GM23248 (cell line): ENCODE data around the gene SNAP25. TPM values are rescaled to one million over a fixed set of nuclear protein-coding genes. Genes with fewer than 3 reads are reported as not detected.

Experiments
- DNase-seq: peaks from one replicate; pipeline ENCODE4 v3.0.0-alpha.2; 2015
- H2AFZ ChIP-seq: fragments of 200-600 bp; sonication (generic); 2 replicates; pipeline ENCODE4 v1.6.1; 2016; ENCODE audit warnings: antibody characterized with exemption
- H3F3A ChIP-seq: fragments of 200-600 bp; sonication (generic); 2 replicates; pipeline ENCODE4 v1.6.1; 2016; ENCODE audit warnings: mild to moderate bottlenecking, antibody characterized with exemption, mixed run types; ENCODE audit not compliant: insufficient read depth
- H3K27ac ChIP-seq: fragments of 200-600 bp; sonication (generic); 2 replicates; pipeline ENCODE4 v1.5.1; 2016; ENCODE audit warnings: mild to moderate bottlenecking
- H3K27me3 ChIP-seq: fragments of 200-600 bp; sonication (generic); replicated peaks from 2 replicates; pipeline ENCODE4 v1.6.1; 2016; ENCODE audit warnings: mild to moderate bottlenecking; ENCODE audit not compliant: insufficient read depth
- H3K36me3 ChIP-seq: fragments of 200-600 bp; sonication (generic); 2 replicates; pipeline ENCODE4 v1.6.1; 2016; ENCODE audit warnings: low read depth, mild to moderate bottlenecking
- H3K4me1 ChIP-seq: fragments of 200-600 bp; sonication (generic); 2 replicates; pipeline ENCODE4 v1.6.1; 2016; ENCODE audit warnings: mild to moderate bottlenecking; ENCODE audit not compliant: insufficient read depth
- H3K4me2 ChIP-seq: fragments of 200-600 bp; sonication (generic); one replicate; pipeline ENCODE4 v1.6.1; 2016; ENCODE audit warnings: mild to moderate bottlenecking; ENCODE audit not compliant: unreplicated experiment
- H3K4me3 ChIP-seq: fragments of 200-600 bp; sonication (generic); 2 replicates; pipeline ENCODE4 v1.5.1; 2016; ENCODE audit warnings: mild to moderate bottlenecking
- H3K79me2 ChIP-seq: fragments of 200-600 bp; sonication (generic); 2 replicates; pipeline ENCODE4 v1.6.1; 2016; ENCODE audit warnings: mild to moderate bottlenecking; ENCODE audit not compliant: insufficient read depth
- H3K9ac ChIP-seq: fragments of 200-600 bp; sonication (generic); 2 replicates; pipeline ENCODE4 v1.6.1; 2016; ENCODE audit warnings: mild to moderate bottlenecking
- H3K9me2 ChIP-seq: fragments of 200-600 bp; sonication (generic); 2 replicates; pipeline ENCODE4 v1.6.1; 2016; ENCODE audit warnings: mixed run types, mild to moderate bottlenecking, moderate library complexity; ENCODE audit not compliant: insufficient read depth
- H3K9me3 ChIP-seq: fragments of 200-600 bp; sonication (generic); one replicate; pipeline ENCODE4 v1.6.1; 2017; ENCODE audit warnings: low read depth
- H4K20me1 ChIP-seq: fragments of 200-600 bp; sonication (generic); 2 replicates; pipeline ENCODE4 v1.6.0; 2016; ENCODE audit not compliant: insufficient read depth
- EZH2 ChIP-seq: fragments of 200-600 bp; sonication (generic); IDR thresholded peaks from 2 replicates; pipeline ENCODE4 v1.6.1; 2018; ENCODE audit warnings: antibody characterized with exemption, mild to moderate bottlenecking; ENCODE audit not compliant: insufficient read depth, poor library complexity, severe bottlenecking
- EZH2phosphoT487 ChIP-seq: fragments of 200-600 bp; sonication (generic); IDR thresholded peaks from 2 replicates; pipeline ENCODE4 v1.6.1; 2018; ENCODE audit warnings: antibody characterized with exemption, moderate library complexity, mild to moderate bottlenecking, low read depth; ENCODE audit not compliant: insufficient read depth
- WGBS, 2 experiments: methylation state at CpG; one replicate each; pipeline ENCODE4 v1.1.6; 2015 to 2017; ENCODE audit warnings: low lambda C conversion rate in 2 of 2, low coverage in 1 of 2; ENCODE audit errors: missing lambda C conversion rate in 2 of 2; 5-methylcytosine and 5-hydroxymethylcytosine counted together
- in situ Hi-C: fragments of 300-500 bp; cut with MboI; formaldehyde crosslinking; loops from 2 replicates; pipeline ENCODE4 v1.15.0; 2020
- polyA plus RNA-seq: library from polyadenylated mRNA; unstranded; fragments of >200 nt; fragmentation: Nextera tagmentation; extraction: Ambion mirVana; gene quantifications from 2 replicates; pipeline ENCODE4 v1.2.1, GENCODE V29; 2016
- total RNA-seq: library from RNA; depleted of rRNA; stranded (reverse); fragments of >200 nt; shearing (Covaris generic); gene quantifications from 2 replicates; pipeline ENCODE4 v1.2.3, GENCODE V29; 2014

The SNAP25 gene
- total and polyA plus RNA-seq, 2 experiments from 2014 or later = 0.09 TPM; not detected in 1

DNA sequence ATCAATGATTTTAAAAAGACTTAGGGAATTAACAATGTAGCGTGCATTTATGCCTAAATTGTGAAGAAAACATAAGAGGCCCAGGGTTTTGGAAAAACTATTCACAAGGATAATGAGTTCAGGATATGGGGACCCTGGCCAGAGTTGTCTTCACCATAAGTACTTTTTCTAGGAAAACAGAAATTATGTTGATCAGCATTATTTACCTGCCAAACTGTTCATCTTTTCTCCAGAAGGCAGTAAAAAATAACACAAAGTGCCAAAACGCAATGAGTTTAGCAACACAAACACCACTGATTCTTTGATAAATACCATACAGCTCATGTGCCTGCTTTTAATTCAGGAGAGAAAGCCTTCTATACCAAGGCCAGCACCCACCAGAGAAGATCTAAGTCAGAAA lies 43.1 kb downstream of the SNAP25 start:
- Histone ChIP-seq H3K9ac (no peak overlapping the region), H3K27me3 (peaks cover 34% of the 10 kb centered on the region), H3F3A (no peaks in the 10 kb centered on the region), H3K4me2 (no peak overlapping the region), H2AFZ (no peak overlapping the region), H3K9me2 (no peaks in the 10 kb centered on the region), H3K27ac (no peak overlapping the region), H4K20me1 (no peaks in the 10 kb centered on the region), H3K36me3 (no peaks in the 10 kb centered on the region), H3K4me3 (no peak overlapping the region), H3K4me1 (no peaks in the 10 kb centered on the region), H3K9me3 (no peaks in the 10 kb centered on the region), H3K79me2 (no peaks in the 10 kb centered on the region)
- WGBS, 2 experiments = 39 to 47% methylated on average over 2 of the region's 2 CpGs
- DNase-seq = no peak
- in situ Hi-C loops = no loop called here
- no peak for TF ChIP-seq EZH2phosphoT487
- TF ChIP-seq EZH2 = no peak

DNA sequence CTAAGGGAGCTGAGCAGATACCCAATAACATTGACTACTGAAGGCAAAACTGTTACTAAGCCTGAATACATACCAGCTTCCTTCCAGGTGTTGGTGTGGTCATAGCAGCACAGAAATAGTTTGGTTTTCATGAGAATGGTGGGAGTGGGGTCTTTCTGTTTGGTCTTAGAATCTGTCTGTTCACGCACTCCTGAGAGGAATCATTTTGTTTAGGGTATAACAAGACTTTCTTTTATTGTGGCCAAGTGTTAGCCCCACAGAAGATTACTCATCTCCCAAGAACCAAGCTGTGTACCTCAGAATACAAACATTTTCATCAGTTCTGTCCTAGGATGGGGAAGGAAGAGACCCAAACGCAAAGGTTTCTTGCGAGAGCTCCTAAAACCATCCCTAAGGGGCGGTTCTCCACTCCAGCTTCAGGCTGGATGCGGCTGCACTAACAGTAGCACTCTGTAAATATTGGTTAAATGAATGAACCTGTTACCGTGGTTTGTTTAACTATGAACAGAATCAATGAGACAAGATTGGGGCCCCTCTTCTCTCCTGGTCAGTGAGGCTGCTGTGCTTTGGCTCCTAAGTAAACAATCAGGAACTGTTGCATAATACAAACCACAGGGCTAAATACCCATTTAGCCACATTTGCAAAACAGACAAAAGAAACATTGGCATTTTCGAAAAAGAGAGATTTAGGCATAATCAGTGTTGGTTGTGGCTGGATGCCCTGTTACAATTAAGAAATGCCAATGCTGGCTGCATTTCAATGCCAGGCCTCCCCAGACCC lies 44.9 kb downstream of the SNAP25 start:
- H3K9ac ChIP-seq = no peak overlapping the region
- WGBS, 2 experiments = 56 to 60% methylated on average over 7 of the region's 7 CpGs
- H2AFZ ChIP-seq = no peak overlapping the region
- H3K27ac ChIP-seq = no peak overlapping the region
- no peaks in the 10 kb centered on the region for H3K4me1 ChIP-seq
- H3K79me2 ChIP-seq = no peaks in the 10 kb centered on the region
- H3K27me3 ChIP-seq = peaks cover 38% of the 10 kb centered on the region
- H3K4me3 ChIP-seq = no peak overlapping the region
- in situ Hi-C loops = no loop called here
- no peaks in the 10 kb centered on the region for H3K9me3 ChIP-seq
- DNase-seq = no peak
- TF ChIP-seq EZH2 (no peak), EZH2phosphoT487 (no peak)
- H4K20me1 ChIP-seq = no peaks in the 10 kb centered on the region
- no peaks in the 10 kb centered on the region for H3K9me2 ChIP-seq
- no peaks in the 10 kb centered on the region for H3F3A ChIP-seq
- H3K4me2 ChIP-seq = no peak overlapping the region
- no peaks in the 10 kb centered on the region for H3K36me3 ChIP-seq

DNA sequence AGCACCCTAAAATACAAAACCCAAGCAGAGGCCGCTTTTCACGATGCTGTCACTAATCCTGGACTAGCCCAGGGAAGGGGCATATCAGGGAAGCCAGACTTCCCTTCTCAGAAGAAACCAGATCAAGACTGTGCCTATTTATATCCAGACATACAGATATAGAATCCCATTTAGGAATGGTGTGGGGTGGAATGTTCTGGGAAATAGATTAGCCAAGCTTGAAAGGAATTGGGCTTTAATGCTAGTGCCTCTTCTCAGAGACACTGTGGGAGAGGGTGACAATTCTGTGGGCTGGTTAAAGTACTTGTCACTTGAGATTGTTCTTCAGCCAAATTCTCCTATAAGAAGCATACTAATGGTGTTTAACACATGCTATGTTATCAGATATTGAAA lies 45.5 kb downstream of the SNAP25 start:
- peaks cover 38% of the 10 kb centered on the region for H3K27me3 ChIP-seq
- no peaks in the 10 kb centered on the region for H4K20me1 ChIP-seq
- no peaks in the 10 kb centered on the region for H3K9me3 ChIP-seq
- no peaks in the 10 kb centered on the region for H3K79me2 ChIP-seq
- in situ Hi-C loops = no loop called here
- no peaks in the 10 kb centered on the region for H3K9me2 ChIP-seq
- DNase-seq = no peak
- H3K4me3 ChIP-seq = no peak overlapping the region
- no peak overlapping the region for H2AFZ ChIP-seq
- no peak overlapping the region for H3K27ac ChIP-seq
- WGBS, 2 experiments = 52 to 72% methylated on average over 2 of the region's 2 CpGs
- no peaks in the 10 kb centered on the region for H3K36me3 ChIP-seq
- no peaks in the 10 kb centered on the region for H3F3A ChIP-seq
- TF ChIP-seq EZH2 (no peak), EZH2phosphoT487 (no peak)
- no peak overlapping the region for H3K9ac ChIP-seq
- no peaks in the 10 kb centered on the region for H3K4me1 ChIP-seq
- no peak overlapping the region for H3K4me2 ChIP-seq

DNA sequence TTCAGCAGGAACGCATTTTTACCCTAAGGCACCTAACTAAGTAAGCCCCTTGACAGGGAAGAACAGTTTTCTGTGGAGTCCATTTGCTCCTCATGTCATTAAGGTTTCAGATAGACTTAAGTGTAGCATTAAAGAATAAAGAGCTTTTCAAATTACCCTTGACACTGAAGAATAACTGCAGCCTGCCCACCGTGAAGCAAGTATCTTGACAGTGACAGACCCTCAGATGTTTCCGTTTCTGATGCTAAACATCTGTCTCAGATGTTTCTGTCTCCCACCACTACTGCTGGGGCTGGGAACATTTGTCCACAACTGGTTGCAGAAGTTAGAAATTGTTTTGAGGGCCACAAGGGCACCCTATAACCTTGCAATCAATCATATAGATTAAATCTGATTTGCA lies 50.0 kb downstream of the SNAP25 start:
- Histone ChIP-seq H3K4me2 (no peak overlapping the region), H3K9me3 (no peaks in the 10 kb centered on the region)
- no peak for DNase-seq

More for the DNA sequence above, 50.0 kb downstream of the SNAP25 start:
- Histone ChIP-seq H3K27me3 (peaks cover 39% of the 10 kb centered on the region), H3K4me3 (no peak overlapping the region), H3K27ac (no peak overlapping the region), H3K9ac (no peak overlapping the region), H3K9me2 (no peaks in the 10 kb centered on the region), H4K20me1 (no peaks in the 10 kb centered on the region), H3K4me1 (no peaks in the 10 kb centered on the region), H3K36me3 (no peaks in the 10 kb centered on the region), H3K79me2 (no peaks in the 10 kb centered on the region), H3F3A (no peaks in the 10 kb centered on the region), H2AFZ (no peak overlapping the region)
- 48 to 58% methylated on average over 3 of the region's 3 CpGs for WGBS, 2 experiments
- in situ Hi-C loops = no loop called here
- no peak for TF ChIP-seq EZH2
- TF ChIP-seq EZH2phosphoT487 = no peak
